WTC11 (cell line): ENCODE results near the gene ZNF500. TPM values are rescaled to one million over a fixed set of nuclear protein-coding genes. Genes with fewer than 3 reads are reported as not detected.

Source experiments
- ATAC-seq: fragments of 200-7000 bp; cut with Tn5 transposase; 2 replicates; pipeline ENCODE4 v1.10.0; 2021; ENCODE audit warnings: mild to moderate bottlenecking, moderate library complexity
- CTCF ChIA-PET: fragments of 300-600 bp; sonication (Branson Sonifier 250); formaldehyde crosslinking; loops from one replicate; lab custom pipeline; 2021; ENCODE audit warnings: antibody characterized with exemption; lab: Charles Lee
- POLR2A ChIA-PET: fragments of 350-600 bp; sonication (Branson Sonifier 250); formaldehyde crosslinking; loops from one replicate; lab custom pipeline; 2021; ENCODE audit warnings: antibody characterized with exemption; lab: Charles Lee
- DNase-seq: peaks from one replicate; pipeline ENCODE4 v3.0.0; 2021; ENCODE audit warnings: low spot score
- H3K27ac Mint-ChIP-seq: 2 replicates; pipeline ENCODE4 v1.8.0; 2021; ENCODE audit warnings: mixed read lengths
- H3K27me3 Mint-ChIP-seq: 2 replicates; pipeline ENCODE4 v1.8.0; 2021; ENCODE audit warnings: low read depth, mild to moderate bottlenecking, moderate library complexity, mixed read lengths
- H3K36me3 Mint-ChIP-seq: 2 replicates; pipeline ENCODE4 v1.8.0; 2021; ENCODE audit warnings: mixed read lengths
- H3K4me1 Mint-ChIP-seq: 2 replicates; pipeline ENCODE4 v1.8.0; 2022; ENCODE audit warnings: mixed read lengths
- H3K4me3 Mint-ChIP-seq: 2 replicates; pipeline ENCODE4 v1.8.0; 2021; ENCODE audit warnings: mild to moderate bottlenecking, moderate library complexity, mixed read lengths
- H3K9me3 Mint-ChIP-seq: 2 replicates; pipeline ENCODE4 v1.8.0; 2021; ENCODE audit warnings: mixed read lengths
- E2F4 ChIP-seq: sonication (generic); formaldehyde crosslinking; IDR thresholded peaks from 2 replicates; pipeline ENCODE4 v1.8.1; 2022; ENCODE audit warnings: low read depth, mild to moderate bottlenecking, moderate library complexity, missing genetic modification reagents, borderline replicate concordance
- E2F5 ChIP-seq: sonication (generic); formaldehyde crosslinking; IDR thresholded peaks from 2 replicates; pipeline ENCODE4 v1.8.1; 2022; ENCODE audit warnings: mild to moderate bottlenecking, moderate library complexity, missing genetic modification reagents
- EMX1 ChIP-seq: fragments of 250-450 bp; sonication (Bioruptor Pico); IDR thresholded peaks from 2 replicates; pipeline ENCODE4 v1.8.0; 2021; ENCODE audit warnings: mild to moderate bottlenecking
- KAT7 ChIP-seq: sonication (generic); formaldehyde crosslinking; IDR thresholded peaks from 2 replicates; pipeline ENCODE4 v1.8.1; 2023; ENCODE audit warnings: missing genetic modification reagents, mild to moderate bottlenecking, borderline replicate concordance
- MLX ChIP-seq: sonication (generic); formaldehyde crosslinking; IDR thresholded peaks from 2 replicates; pipeline ENCODE4 v1.8.1; 2023; ENCODE audit warnings: mild to moderate bottlenecking, missing genetic modification reagents, moderate library complexity
- NFE2L1 ChIP-seq: sonication (generic); formaldehyde crosslinking; IDR thresholded peaks from 2 replicates; pipeline ENCODE4 v1.8.1; 2023; ENCODE audit warnings: missing genetic modification reagents
- PREB ChIP-seq: sonication (generic); formaldehyde crosslinking; IDR thresholded peaks from 2 replicates; pipeline ENCODE4 v1.8.1; 2022; ENCODE audit warnings: mild to moderate bottlenecking, missing genetic modification reagents, moderate library complexity, borderline replicate concordance
- SMAD4 ChIP-seq: sonication (generic); formaldehyde crosslinking; IDR thresholded peaks from 2 replicates; pipeline ENCODE4 v1.8.0; 2022; ENCODE audit warnings: mild to moderate bottlenecking, missing genetic modification reagents
- SOX15 ChIP-seq: fragments of 250-450 bp; sonication (Bioruptor Pico); IDR thresholded peaks from 2 replicates; pipeline ENCODE4 v1.9.0; 2021; ENCODE audit warnings: mild to moderate bottlenecking
- ZNF121 ChIP-seq: sonication (generic); formaldehyde crosslinking; IDR thresholded peaks from 2 replicates; pipeline ENCODE4 v1.8.0; 2023; ENCODE audit warnings: missing genetic modification reagents
- ZNF423 ChIP-seq: fragments of 250-450 bp; sonication (Bioruptor Pico); IDR thresholded peaks from 2 replicates; pipeline ENCODE4 v2.1.2; 2022; ENCODE audit warnings: mild to moderate bottlenecking, moderate library complexity
- ZNF425 ChIP-seq: fragments of 250-450 bp; sonication (Bioruptor Pico); conservative IDR thresholded peaks from 2 replicates; pipeline ENCODE4 v1.9.0; 2021; ENCODE audit warnings: mild to moderate bottlenecking
- ZNF512 ChIP-seq: sonication (generic); formaldehyde crosslinking; IDR thresholded peaks from 2 replicates; pipeline ENCODE4 v1.8.1; 2022; ENCODE audit warnings: missing genetic modification reagents, borderline replicate concordance
- total RNA-seq: library from RNA; stranded (reverse); gene quantifications from 3 replicates; pipeline ENCODE4 v1.2.3, GENCODE V29; 2021
- TF ChIP-seq, protein P1 (sequence below): sonication (generic); formaldehyde crosslinking; IDR thresholded peaks from 2 replicates; pipeline ENCODE4 v1.8.1; 2022; ENCODE audit warnings: low read depth, missing genetic modification reagents, borderline replicate concordance
- TF ChIP-seq, protein P2 (sequence below): sonication (generic); formaldehyde crosslinking; IDR thresholded peaks from 2 replicates; pipeline ENCODE4 v1.8.1; 2023; ENCODE audit warnings: mild to moderate bottlenecking, missing genetic modification reagents
- TF ChIP-seq, protein P3 (sequence below): fragments of 200-600 bp; IDR thresholded peaks from 2 replicates; pipeline ENCODE4 v1.8.0; 2022; ENCODE audit warnings: antibody characterized with exemption

The ZNF500 gene
- total RNA-seq, 1 experiment from 2014 or later, result 19.9 TPM

DNA sequence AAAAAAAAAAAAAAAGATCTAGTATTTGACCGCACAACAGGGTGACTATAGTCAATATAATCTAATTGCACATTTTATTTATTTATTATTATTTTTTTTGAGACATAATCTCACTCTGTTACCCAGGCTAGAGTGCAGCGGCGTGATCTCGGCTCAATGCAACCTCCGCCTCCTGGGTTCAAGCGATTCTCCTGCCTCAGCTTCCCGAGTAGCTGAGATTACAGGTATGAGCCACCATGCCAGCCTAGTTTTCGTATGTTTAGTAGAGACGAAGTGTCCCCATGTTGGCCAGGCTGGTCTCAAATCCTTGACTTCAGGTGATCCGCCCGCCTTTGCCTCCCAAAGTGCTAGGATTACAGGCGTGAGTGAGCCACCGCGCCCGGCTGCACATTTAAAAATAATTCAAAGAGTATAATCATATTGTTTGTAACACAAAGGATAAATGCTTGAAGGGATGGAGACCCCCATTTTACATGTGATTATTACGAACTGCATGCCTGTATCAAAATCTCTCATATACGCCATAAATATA, 33.7 kb downstream of the ZNF500 start:
- TF ChIP-seq PREB (CRISPR knock-in tag) (no peak), ZNF512 (CRISPR knock-in tag) (no peak), ZNF423 (no peak), ZNF425 (CRISPR knock-in tag) (no peak), ZNF121 (CRISPR knock-in tag) (no peak), EMX1 (CRISPR knock-in tag) (no peak), SOX15 (CRISPR knock-in tag) (no peak), KAT7 (no peak), MLX (CRISPR knock-in tag) (no peak), E2F4 (CRISPR knock-in tag) (no peak), NFE2L1 (no peak), SMAD4 (CRISPR knock-in tag) (no peak), E2F5 (CRISPR knock-in tag) (no peak)
- TF ChIP-seq, protein P1, sequence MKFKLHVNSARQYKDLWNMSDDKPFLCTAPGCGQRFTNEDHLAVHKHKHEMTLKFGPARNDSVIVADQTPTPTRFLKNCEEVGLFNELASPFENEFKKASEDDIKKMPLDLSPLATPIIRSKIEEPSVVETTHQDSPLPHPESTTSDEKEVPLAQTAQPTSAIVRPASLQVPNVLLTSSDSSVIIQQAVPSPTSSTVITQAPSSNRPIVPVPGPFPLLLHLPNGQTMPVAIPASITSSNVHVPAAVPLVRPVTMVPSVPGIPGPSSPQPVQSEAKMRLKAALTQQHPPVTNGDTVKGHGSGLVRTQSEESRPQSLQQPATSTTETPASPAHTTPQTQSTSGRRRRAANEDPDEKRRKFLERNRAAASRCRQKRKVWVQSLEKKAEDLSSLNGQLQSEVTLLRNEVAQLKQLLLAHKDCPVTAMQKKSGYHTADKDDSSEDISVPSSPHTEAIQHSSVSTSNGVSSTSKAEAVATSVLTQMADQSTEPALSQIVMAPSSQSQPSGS (CRISPR knock-in tag), result no peak
- TF ChIP-seq, protein P2, sequence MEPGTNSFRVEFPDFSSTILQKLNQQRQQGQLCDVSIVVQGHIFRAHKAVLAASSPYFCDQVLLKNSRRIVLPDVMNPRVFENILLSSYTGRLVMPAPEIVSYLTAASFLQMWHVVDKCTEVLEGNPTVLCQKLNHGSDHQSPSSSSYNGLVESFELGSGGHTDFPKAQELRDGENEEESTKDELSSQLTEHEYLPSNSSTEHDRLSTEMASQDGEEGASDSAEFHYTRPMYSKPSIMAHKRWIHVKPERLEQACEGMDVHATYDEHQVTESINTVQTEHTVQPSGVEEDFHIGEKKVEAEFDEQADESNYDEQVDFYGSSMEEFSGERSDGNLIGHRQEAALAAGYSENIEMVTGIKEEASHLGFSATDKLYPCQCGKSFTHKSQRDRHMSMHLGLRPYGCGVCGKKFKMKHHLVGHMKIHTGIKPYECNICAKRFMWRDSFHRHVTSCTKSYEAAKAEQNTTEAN, result no peak
- TF ChIP-seq, protein P3, sequence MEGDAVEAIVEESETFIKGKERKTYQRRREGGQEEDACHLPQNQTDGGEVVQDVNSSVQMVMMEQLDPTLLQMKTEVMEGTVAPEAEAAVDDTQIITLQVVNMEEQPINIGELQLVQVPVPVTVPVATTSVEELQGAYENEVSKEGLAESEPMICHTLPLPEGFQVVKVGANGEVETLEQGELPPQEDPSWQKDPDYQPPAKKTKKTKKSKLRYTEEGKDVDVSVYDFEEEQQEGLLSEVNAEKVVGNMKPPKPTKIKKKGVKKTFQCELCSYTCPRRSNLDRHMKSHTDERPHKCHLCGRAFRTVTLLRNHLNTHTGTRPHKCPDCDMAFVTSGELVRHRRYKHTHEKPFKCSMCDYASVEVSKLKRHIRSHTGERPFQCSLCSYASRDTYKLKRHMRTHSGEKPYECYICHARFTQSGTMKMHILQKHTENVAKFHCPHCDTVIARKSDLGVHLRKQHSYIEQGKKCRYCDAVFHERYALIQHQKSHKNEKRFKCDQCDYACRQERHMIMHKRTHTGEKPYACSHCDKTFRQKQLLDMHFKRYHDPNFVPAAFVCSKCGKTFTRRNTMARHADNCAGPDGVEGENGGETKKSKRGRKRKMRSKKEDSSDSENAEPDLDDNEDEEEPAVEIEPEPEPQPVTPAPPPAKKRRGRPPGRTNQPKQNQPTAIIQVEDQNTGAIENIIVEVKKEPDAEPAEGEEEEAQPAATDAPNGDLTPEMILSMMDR, result no peak
- POLR2A ChIA-PET, result interaction anchor here (1.1 to 1.3 kb wide), 2 partner anchors 13 to 69 kb away, joined by 9 to 11 read pairs; partner anchors contain the start of gene ROGDI

More for the DNA sequence above, 33.7 kb downstream of the ZNF500 start:
- Mint-ChIP-seq H3K27me3 (peaks cover 4% of the 10 kb centered on the region; the same call in 1 of the 2 replicates), H3K27ac (peak overlapping the region; percentile 95), H3K4me1 (peaks cover 9% of the 10 kb centered on the region), H3K36me3 (peaks cover 19% of the 10 kb centered on the region), H3K4me3 (peak overlapping the region; percentile 93), H3K9me3 (no peaks in the 10 kb centered on the region)
- DNase-seq, result no peak
- CTCF ChIA-PET, result interaction anchor here (1.5 to 3.1 kb wide), 6 partner anchors 14 to 224 kb away, joined by 6 to 26 read pairs (median 11); partner anchors contain the start of genes MGRN1 and SEC14L5
- ATAC-seq, result no peak
